ENCODE data around the gene LRRC45.

LRRC45 gene

GRCh38 chr17:82039695-82040299 lies 16.7 kb downstream of the LRRC45 start:
- Histone ChIP-seq H3K36me3 (ENCODE audit: control insufficient read depth, low read length) (peaks cover 21% of the 10 kb centered on the region), H3F3A (ENCODE audit: control insufficient read depth, insufficient read depth) (peaks cover 9% of the 10 kb centered on the region; the same call in 1 of the 2 replicates), H4K20me1 (ENCODE audit: control insufficient read depth, insufficient read depth, low read depth, low read length) (peaks cover 5% of the 10 kb centered on the region), H3K9me2 (replicated peaks; ENCODE audit: control insufficient read depth, low read length) (no peaks in the 10 kb centered on the region), H3K4me3 (ENCODE audit: low read length) (no peak overlapping the region), H3K9me3 (ENCODE audit: control insufficient read depth, insufficient read depth, low read length) (no peaks in the 10 kb centered on the region), H3K27me3 (ENCODE audit: control insufficient read depth, low read length) (no peaks in the 10 kb centered on the region), H3K4me1 (ENCODE audit: control insufficient read depth, low read length) (peaks cover 23% of the 10 kb centered on the region), H3K4me2 (ENCODE audit: low read length) (no peak overlapping the region), H3K79me2 (ENCODE audit: control insufficient read depth, low read length) (peaks cover 12% of the 10 kb centered on the region), H3K27ac (ENCODE audit: low read depth, low read length) (no peak overlapping the region)
- TF ChIP-seq EZH2phosphoT487 (IDR thresholded peaks at IDR 0.05; ENCODE audit: borderline replicate concordance, low read length), result no peak

DNA sequence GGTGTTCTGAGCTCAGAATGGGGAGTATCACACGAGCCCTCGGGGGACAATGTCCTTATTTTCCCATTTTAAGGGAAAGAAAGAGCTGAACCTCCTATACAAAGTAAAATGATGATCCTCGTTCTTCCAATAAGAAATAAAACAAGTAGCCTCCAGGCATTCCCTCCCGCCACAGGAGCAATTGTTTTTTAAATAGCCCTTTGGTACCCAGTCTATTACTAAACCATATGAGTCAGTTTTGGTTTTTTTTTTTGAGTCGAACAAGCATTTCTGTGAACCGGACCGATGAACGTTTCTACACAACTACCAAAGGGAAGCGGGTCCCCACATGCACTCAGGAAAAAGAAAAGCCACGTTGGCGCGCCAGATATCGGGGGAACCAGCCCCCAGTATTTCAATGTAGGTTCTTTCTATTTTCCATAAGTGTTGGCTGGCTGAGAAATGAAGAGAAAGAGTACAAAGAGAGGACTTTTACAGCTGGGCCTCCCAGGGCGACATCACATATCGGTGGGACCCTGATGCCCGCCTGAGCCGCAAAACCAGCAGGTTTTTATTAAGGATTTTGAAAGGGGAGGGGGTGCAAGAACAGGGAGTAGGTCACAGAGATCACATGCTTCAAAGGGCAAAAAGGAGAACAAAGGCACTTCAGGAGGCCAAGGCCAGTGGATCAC lies 18.2 kb downstream of the LRRC45 start:
- Histone ChIP-seq H4K20me1 (ENCODE audit: control insufficient read depth, insufficient read depth, low read depth, low read length) (peaks cover 5% of the 10 kb centered on the region), H3K9me2 (replicated peaks; ENCODE audit: control insufficient read depth, low read length) (no peaks in the 10 kb centered on the region), H3K4me1 (ENCODE audit: control insufficient read depth, low read length) (peaks cover 18% of the 10 kb centered on the region), H3K36me3 (ENCODE audit: control insufficient read depth, low read length) (peaks cover 8% of the 10 kb centered on the region), H3F3A (ENCODE audit: control insufficient read depth, insufficient read depth) (no peaks in the 10 kb centered on the region), H3K4me3 (ENCODE audit: low read length) (no peak overlapping the region), H3K4me2 (ENCODE audit: low read length) (no peak overlapping the region), H3K27ac (ENCODE audit: low read depth, low read length) (no peak overlapping the region), H3K79me2 (ENCODE audit: control insufficient read depth, low read length) (peaks cover 9% of the 10 kb centered on the region), H3K27me3 (ENCODE audit: control insufficient read depth, low read length) (no peaks in the 10 kb centered on the region), H3K9me3 (ENCODE audit: control insufficient read depth, insufficient read depth, low read length) (no peaks in the 10 kb centered on the region)
- TF ChIP-seq EZH2phosphoT487 (IDR thresholded peaks at IDR 0.05; ENCODE audit: borderline replicate concordance, low read length) (no peak), CTCF (IDR thresholded peaks at IDR 0.05; ENCODE audit: low read depth, low read length, poor library complexity, severe bottlenecking) (no peak)

GRCh38 chr17:82042649-82043048 lies 19.5 kb downstream of the LRRC45 start:
- Histone ChIP-seq H3K36me3 (ENCODE audit: control insufficient read depth, low read length) (no peaks in the 10 kb centered on the region), H3K4me3 (ENCODE audit: low read length) (no peak overlapping the region), H3F3A (ENCODE audit: control insufficient read depth, insufficient read depth) (no peaks in the 10 kb centered on the region), H3K27ac (ENCODE audit: low read depth, low read length) (no peak overlapping the region), H3K4me1 (ENCODE audit: control insufficient read depth, low read length) (peaks cover 12% of the 10 kb centered on the region), H3K9me2 (replicated peaks; ENCODE audit: control insufficient read depth, low read length) (no peaks in the 10 kb centered on the region), H3K4me2 (ENCODE audit: low read length) (no peak overlapping the region), H4K20me1 (ENCODE audit: control insufficient read depth, insufficient read depth, low read depth, low read length) (no peaks in the 10 kb centered on the region), H3K79me2 (ENCODE audit: control insufficient read depth, low read length) (no peaks in the 10 kb centered on the region), H3K9me3 (ENCODE audit: control insufficient read depth, insufficient read depth, low read length) (no peaks in the 10 kb centered on the region), H3K27me3 (ENCODE audit: control insufficient read depth, low read length) (no peaks in the 10 kb centered on the region)
- TF ChIP-seq EZH2phosphoT487 (IDR thresholded peaks at IDR 0.05; ENCODE audit: borderline replicate concordance, low read length) (no peak), CTCF (IDR thresholded peaks at IDR 0.05; ENCODE audit: low read depth, low read length, poor library complexity, severe bottlenecking) (no peak)

DNA sequence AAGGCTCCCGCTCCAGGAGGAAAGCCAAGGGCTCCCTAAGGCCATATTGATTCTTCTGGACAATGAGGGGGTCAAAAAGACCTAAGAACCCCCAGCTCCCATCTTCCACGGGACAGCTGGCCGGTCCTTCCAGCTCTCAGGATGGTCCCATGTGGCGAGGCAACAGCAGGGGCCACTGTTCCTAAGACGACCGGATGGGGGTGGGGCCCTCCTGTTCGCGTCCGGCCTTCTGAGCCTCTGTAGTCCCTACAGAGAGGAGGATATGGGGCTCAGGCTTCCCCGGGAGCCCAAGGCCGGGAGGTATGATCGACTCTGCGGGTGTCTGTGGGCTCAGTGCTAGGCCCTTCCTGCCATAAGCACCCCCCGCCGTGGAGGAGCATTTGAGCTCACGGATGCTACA lies 20.4 kb downstream of the LRRC45 start:
- Histone ChIP-seq H3K4me1 (ENCODE audit: control insufficient read depth, low read length) (peaks cover 7% of the 10 kb centered on the region; the same call in 1 of the 2 replicates), H3K4me2 (ENCODE audit: low read length) (no peak overlapping the region), H3K9me2 (replicated peaks; ENCODE audit: control insufficient read depth, low read length) (no peaks in the 10 kb centered on the region), H3K9me3 (ENCODE audit: control insufficient read depth, insufficient read depth, low read length) (no peaks in the 10 kb centered on the region), H3F3A (ENCODE audit: control insufficient read depth, insufficient read depth) (no peaks in the 10 kb centered on the region), H3K4me3 (ENCODE audit: low read length) (no peak overlapping the region), H4K20me1 (ENCODE audit: control insufficient read depth, insufficient read depth, low read depth, low read length) (no peaks in the 10 kb centered on the region), H3K27me3 (ENCODE audit: control insufficient read depth, low read length) (no peaks in the 10 kb centered on the region), H3K36me3 (ENCODE audit: control insufficient read depth, low read length) (no peaks in the 10 kb centered on the region), H3K27ac (ENCODE audit: low read depth, low read length) (no peak overlapping the region), H3K79me2 (ENCODE audit: control insufficient read depth, low read length) (no peaks in the 10 kb centered on the region)
- TF ChIP-seq CTCF (IDR thresholded peaks at IDR 0.05; ENCODE audit: low read depth, low read length, poor library complexity, severe bottlenecking) (no peak), EZH2phosphoT487 (IDR thresholded peaks at IDR 0.05; ENCODE audit: borderline replicate concordance, low read length) (no peak)
